Sciatic nerve (tissue), 2 donors: ENCODE data around the gene PMS1. TPM values are rescaled to one million over a fixed set of nuclear protein-coding genes. Genes with fewer than 3 reads are reported as not detected.
"Not testable (repeated sequence)": the region's sequence is repeated elsewhere in the genome, so short reads cannot be mapped to it uniquely, and the experiment has no call there.

Source experiments
- ATAC-seq: fragments of 200-7000 bp; cut with Tn5 transposase; one replicate; pipeline ENCODE4 v1.9.1; 2020; ENCODE audit warnings: mild to moderate bottlenecking, moderate library complexity
- DNase-seq: peaks from one replicate; pipeline ENCODE4 v3.0.0-alpha.2; 2020; ENCODE audit warnings: low spot score
- intact Hi-C: fragments of 100-400 bp; cut with DNase I; formaldehyde crosslinking; loops from one replicate; pipeline ENCODE4 v1.14.2; 2022
- total RNA-seq: library from RNA; stranded (reverse); fragmentation: NEBNext Ultra II Directional; extraction: Animal tissue kit (Norgen Biotek cat#: 25700); gene quantifications from one replicate; pipeline ENCODE4 v1.2.1, GENCODE V29; 2021
- donor health status: DM: no; HTN: no; CAD: no.
- donor health status: DM: no; HTN: no; CAD: no.

PMS1 gene
- total RNA-seq, 1 donor from 2014 or later = 27.5 TPM

GRCh38 chr2:189802396-189802912 lies 18.2 kb downstream of the PMS1 start:
- intact Hi-C loops = no loop called here

GRCh38 chr2:189803431-189803830 lies 19.2 kb downstream of the PMS1 start:
- intact Hi-C loops = no loop called here
- no peak for ATAC-seq
- no peak for DNase-seq

More at GRCh38 chr2:189802396-189802912, 18.2 kb downstream of the PMS1 start:
- ATAC-seq (no peak), DNase-seq (no peak)

- ATAC-seq = no peak
Measured at GRCh38 chr2:189818249-189819038, 34.2 kb downstream of the PMS1 start.

GRCh38 chr2:189819297-189819704 lies 35.1 kb downstream of the PMS1 start:
- ATAC-seq = no peak
- intact Hi-C loops = no loop called here
- no peak for DNase-seq

More at GRCh38 chr2:189818249-189819038, 34.2 kb downstream of the PMS1 start:
- intact Hi-C loops = no loop called here
- no peak for DNase-seq

- ATAC-seq = no peak
- DNase-seq = no peak
- intact Hi-C loops = no loop called here
Measured at GRCh38 chr2:189821953-189822748, 37.9 kb downstream of the PMS1 start.

GRCh38 chr2:189824694-189825396 lies 40.6 kb downstream of the PMS1 start:
- DNase-seq (no peak), ATAC-seq (no peak)
- intact Hi-C loops = no loop called here

- intact Hi-C loops = no loop called here
- ATAC-seq (no peak), DNase-seq (no peak)
Measured at GRCh38 chr2:189826039-189826438, 41.8 kb downstream of the PMS1 start.

- DNase-seq = no peak
- ATAC-seq = no peak
- intact Hi-C loops = no loop called here
Measured at GRCh38 chr2:189829102-189829833, 45.0 kb downstream of the PMS1 start.

GRCh38 chr2:189830510-189830909 lies 46.3 kb downstream of the PMS1 start:
- ATAC-seq (no peak), DNase-seq (no peak)
- intact Hi-C loops = no loop called here

- ATAC-seq = no peak
- DNase-seq = no peak
- intact Hi-C loops = no loop called here
Measured at GRCh38 chr2:189834059-189834458, 49.8 kb downstream of the PMS1 start.

GRCh38 chr2:189834642-189835041 lies 50.4 kb downstream of the PMS1 start:
- DNase-seq, ATAC-seq, intact Hi-C loops: not testable (repeated sequence)

GRCh38 chr2:189835855-189836558 lies 51.8 kb downstream of the PMS1 start:
- intact Hi-C loops = no loop called here
- ATAC-seq (no peak), DNase-seq (no peak)

- intact Hi-C loops = no loop called here
- ATAC-seq (no peak), DNase-seq (no peak)
Measured at GRCh38 chr2:189836644-189837043, 52.4 kb downstream of the PMS1 start.

- no peak for DNase-seq
- intact Hi-C loops = no loop called here
- ATAC-seq = no peak
Measured at GRCh38 chr2:189837326-189837725, 53.1 kb downstream of the PMS1 start.

- ATAC-seq = no peak
- intact Hi-C loops = no loop called here
Measured at GRCh38 chr2:189841019-189841418, 56.8 kb downstream of the PMS1 start.

GRCh38 chr2:189848276-189848675 lies 64.0 kb downstream of the PMS1 start:
- intact Hi-C loops = no loop called here
- DNase-seq = no peak
- no peak for ATAC-seq

More at GRCh38 chr2:189841019-189841418, 56.8 kb downstream of the PMS1 start:
- DNase-seq = no peak

- DNase-seq (no peak), ATAC-seq (no peak)
- intact Hi-C loops = no loop called here
Measured at GRCh38 chr2:189849550-189849949, 65.3 kb downstream of the PMS1 start.

GRCh38 chr2:189851174-189851826 lies 67.0 kb downstream of the PMS1 start:
- DNase-seq = no peak
- no peak for ATAC-seq
- intact Hi-C loops = no loop called here
